Subcutaneous adipose tissue (tissue), 4 donors: ENCODE measurements around the gene IRGQ. TPM values are rescaled to one million over a fixed set of nuclear protein-coding genes. Genes with fewer than 3 reads are reported as not detected.

Experiments
- CTCF ChIP-seq: fragments of 450-650 bp; IDR thresholded peaks from one replicate; pipeline ENCODE4 v1.5.1; 2016; ENCODE audit warnings: low read depth, mild to moderate bottlenecking, control low read depth, antibody characterized with exemption, moderate library complexity
- total RNA-seq, 4 donors: library from RNA; depleted of rRNA; stranded (reverse); fragments of >200 nt; gene quantifications; one replicate each; pipeline ENCODE4 v1.1.0, GENCODE V29; 2016

The IRGQ gene
- total RNA-seq, 4 donors from 2014 or later: 8.5 to 16.0 (median 11.5) TPM

GRCh38 chr19:43541920-43542650 lies 53.8 kb downstream of the IRGQ start:
- no peak for TF ChIP-seq CTCF

- no peak for TF ChIP-seq CTCF
These were observed 55.6 kb downstream of the IRGQ start for GRCh38 chr19:43540381-43540780.

GRCh38 chr19:43538922-43539321 lies 57.0 kb downstream of the IRGQ start:
- no peak for TF ChIP-seq CTCF

GRCh38 chr19:43534816-43535761 lies 60.8 kb downstream of the IRGQ start:
- TF ChIP-seq CTCF: no peak

Other genes with a start within 250 kb of the IRGQ start
- 1 to 10 TPM in 2 of 4 donors, not detected in 2; 3.6 to 6.8 TPM for gene CD177, start 242.4 kb downstream of the IRGQ start, total RNA-seq
- not detected for gene TEX101, start 181.2 kb downstream of the IRGQ start, total RNA-seq
- under 1 TPM in 1 of 4 donors, not detected in 3; 0.34 TPM for gene LYPD3, start 130.5 kb downstream of the IRGQ start, total RNA-seq
- gene PHLDB3, start 91.4 kb downstream of the IRGQ start, total RNA-seq: 1 to 10 TPM; 1.9 to 5.7 (median 3.5) TPM
- 10 to 100 TPM; 20.2 to 36.7 (median 31.3) TPM for gene ETHE1, start 68.9 kb downstream of the IRGQ start, total RNA-seq
- gene ZNF575, start 62.9 kb downstream of the IRGQ start, total RNA-seq: 1 to 10 TPM in 1 of 4 donors, under 1 TPM in 1, not detected in 2; 0.44 to 3.2 TPM
- gene XRCC1, start 20.6 kb downstream of the IRGQ start, total RNA-seq: 10 to 100 TPM; 10.6 to 24.1 (median 19.2) TPM
- gene PINLYP, start 20.3 kb downstream of the IRGQ start, total RNA-seq: 10 to 100 TPM in 1 of 4 donors, 1 to 10 TPM in 3; 3.3 to 11.7 (median 6.0) TPM
- gene ZNF576, start 461 bp upstream of the IRGQ start, total RNA-seq: 10 to 100 TPM in 2 of 4 donors, 1 to 10 TPM in 2; 4.1 to 11.6 (median 9.4) TPM
- gene SRRM5, start 16.0 kb upstream of the IRGQ start, total RNA-seq: under 1 TPM in 3 of 4 donors, not detected in 1; 0.33 to 0.66 (median 0.34) TPM
- gene ZNF428, start 23.5 kb upstream of the IRGQ start, total RNA-seq: 10 to 100 TPM; 11.1 to 27.1 (median 21.4) TPM
- gene CADM4, start 43.7 kb upstream of the IRGQ start, total RNA-seq: 10 to 100 TPM in 1 of 4 donors, 1 to 10 TPM in 1, under 1 TPM in 2; 0.57 to 31.9 (median 0.92) TPM
- 100 to 1,000 TPM in 1 of 4 donors, 10 to 100 TPM in 3; 13.8 to 102 (median 21.5) TPM for gene PLAUR, start 74.0 kb upstream of the IRGQ start, total RNA-seq
- not detected for gene IRGC, start 119.9 kb upstream of the IRGQ start, total RNA-seq
- 10 to 100 TPM; 10.0 to 17.2 (median 12.7) TPM for gene SMG9, start 158.8 kb upstream of the IRGQ start, total RNA-seq
- 10 to 100 TPM in 1 of 4 donors, 1 to 10 TPM in 2, under 1 TPM in 1; 0.57 to 25.2 (median 3.6) TPM for gene KCNN4, start 184.8 kb upstream of the IRGQ start, total RNA-seq
- gene LYPD5, start 206.3 kb upstream of the IRGQ start, total RNA-seq: under 1 TPM in 3 of 4 donors, not detected in 1; 0.22 to 0.94 (median 0.51) TPM
- 10 to 100 TPM in 1 of 4 donors, 1 to 10 TPM in 3; 5.7 to 10.5 (median 8.1) TPM for gene ZNF283, start 231.2 kb upstream of the IRGQ start, total RNA-seq